Breast epithelium (tissue), 4 donors: ENCODE results near the gene PNPLA8. TPM values are rescaled to one million over a fixed set of nuclear protein-coding genes. Genes with fewer than 3 reads are reported as not detected.

Source experiments
- DNase-seq, 2 donors: peaks; one replicate each; pipeline ENCODE4 v3.0.0-alpha.2; 2019; ENCODE audit warnings: low spot score in 2 of 2
- H3K27ac ChIP-seq, 2 donors: fragments of 200-600 bp; sonication (generic) in 1 of 2; one replicate each; pipeline ENCODE4 v1.5.1; 2016 to 2019; ENCODE audit warnings: mild to moderate bottlenecking in 1 of 2
- H3K27me3 ChIP-seq, 2 donors: fragments of 200-600 bp; sonication (generic) in 1 of 2; one replicate each; pipeline versions ENCODE4 v1.5.1 to v1.6.0; 2017 to 2019; ENCODE audit warnings: control low read depth in 1 of 2, mild to moderate bottlenecking in 1 of 2
- H3K36me3 ChIP-seq: fragments of 200-600 bp; one replicate; pipeline ENCODE4 v1.5.1; 2019
- H3K4me1 ChIP-seq, 2 donors: fragments of 200-600 bp; sonication (generic); one replicate each; pipeline ENCODE4 v1.5.1; 2016 to 2019; ENCODE audit warnings: control low read depth in 1 of 2
- H3K4me3 ChIP-seq, 3 donors: fragments of 200-600 bp; sonication (generic); 1 replicate in 2 of 3; 2 replicates in 1 of 3; pipeline ENCODE4 v1.5.1; 2016 to 2019; ENCODE audit warnings: mild to moderate bottlenecking in 3 of 3, moderate library complexity in 2 of 3
- H3K9me3 ChIP-seq, 2 donors: fragments of 200-600 bp; sonication (generic) in 1 of 2; one replicate each; pipeline ENCODE4 v1.5.1; 2016 to 2019; ENCODE audit warnings: control low read depth in 1 of 2
- CTCF ChIP-seq, 3 donors: fragments of 450-650 bp; IDR thresholded peaks; one replicate each; pipeline ENCODE4 v1.5.1; 2016 to 2017; ENCODE audit warnings: antibody characterized with exemption in 3 of 3, mild to moderate bottlenecking in 3 of 3, moderate library complexity in 3 of 3
- POLR2A ChIP-seq: fragments of 450-650 bp; IDR thresholded peaks from one replicate; pipeline ENCODE4 v1.6.1; 2016; ENCODE audit warnings: antibody characterized with exemption, mild to moderate bottlenecking, moderate library complexity
- POLR2AphosphoS5 ChIP-seq, 3 donors: sonication (generic); formaldehyde crosslinking; IDR thresholded peaks; one replicate each; pipeline ENCODE4 v1.6.1; 2017; ENCODE audit warnings: antibody characterized with exemption in 3 of 3
- intact Hi-C: fragments of 100-400 bp; cut with DNase I; formaldehyde crosslinking; loops from one replicate; pipeline ENCODE4 v1.15.1; 2023; ENCODE audit warnings: low total_unique reads
- total RNA-seq, 3 donors: library from RNA; depleted of rRNA; stranded (reverse); fragments of >200 nt; gene quantifications; one replicate each; pipeline ENCODE4 v1.1.0, GENCODE V29; 2016

The PNPLA8 gene
- total RNA-seq, 3 donors from 2014 or later: 36.1 to 48.6 (median 48.5) TPM

GRCh38 chr7:108486291-108486966, 39.5 kb downstream of the PNPLA8 start:
- H3K36me3 ChIP-seq: no peaks in the 10 kb centered on the region
- intact Hi-C loops: no loop called here
- DNase-seq: no peak
- H3K9me3 ChIP-seq: no peaks in the 10 kb centered on the region
- H3K4me3 ChIP-seq: no peak overlapping the region
- no peaks in the 10 kb centered on the region for H3K27me3 ChIP-seq
- no peak overlapping the region for H3K27ac ChIP-seq
- no peaks in the 10 kb centered on the region for H3K4me1 ChIP-seq
- TF ChIP-seq POLR2A: no peak
- TF ChIP-seq POLR2AphosphoS5 (IDR thresholded peaks at IDR 0.05): no peak
- TF ChIP-seq CTCF (IDR thresholded peaks at IDR 0.05): no peak

- TF ChIP-seq POLR2A (no peak), CTCF (IDR thresholded peaks at IDR 0.05) (no peak), POLR2AphosphoS5 (IDR thresholded peaks at IDR 0.05) (no peak)
- H3K4me1 ChIP-seq: no peaks in the 10 kb centered on the region
- no peaks in the 10 kb centered on the region for H3K9me3 ChIP-seq
- DNase-seq: no peak
- H3K36me3 ChIP-seq: no peaks in the 10 kb centered on the region
- H3K27me3 ChIP-seq: no peaks in the 10 kb centered on the region
- intact Hi-C loops: no loop called here
- no peak overlapping the region for H3K4me3 ChIP-seq
- no peak overlapping the region for H3K27ac ChIP-seq
Measured at GRCh38 chr7:108484137-108484536, 41.8 kb downstream of the PNPLA8 start.

GRCh38 chr7:108480311-108480710, 45.6 kb downstream of the PNPLA8 start:
- Histone ChIP-seq H3K27me3 (no peaks in the 10 kb centered on the region), H3K9me3 (no peaks in the 10 kb centered on the region), H3K4me3 (no peak overlapping the region), H3K36me3 (no peaks in the 10 kb centered on the region), H3K27ac (no peak overlapping the region), H3K4me1 (no peaks in the 10 kb centered on the region)
- no peak for DNase-seq
- intact Hi-C loops: no loop called here
- TF ChIP-seq POLR2AphosphoS5 (IDR thresholded peaks at IDR 0.05) (no peak), CTCF (IDR thresholded peaks at IDR 0.05) (no peak), POLR2A (no peak)

GRCh38 chr7:108479751-108480150, 46.2 kb downstream of the PNPLA8 start:
- DNase-seq: no peak
- intact Hi-C loops: no loop called here
- H3K27ac ChIP-seq: no peak overlapping the region
- H3K9me3 ChIP-seq: no peaks in the 10 kb centered on the region
- no peaks in the 10 kb centered on the region for H3K27me3 ChIP-seq
- no peaks in the 10 kb centered on the region for H3K36me3 ChIP-seq
- H3K4me1 ChIP-seq: no peaks in the 10 kb centered on the region
- H3K4me3 ChIP-seq: no peak overlapping the region
- TF ChIP-seq CTCF (IDR thresholded peaks at IDR 0.05): no peak
- TF ChIP-seq POLR2AphosphoS5 (IDR thresholded peaks at IDR 0.05): no peak
- TF ChIP-seq POLR2A: no peak

GRCh38 chr7:108479118-108479517, 46.8 kb downstream of the PNPLA8 start:
- intact Hi-C loops: no loop called here
- no peaks in the 10 kb centered on the region for H3K36me3 ChIP-seq
- H3K27ac ChIP-seq: no peak overlapping the region

More at GRCh38 chr7:108479118-108479517, 46.8 kb downstream of the PNPLA8 start:
- TF ChIP-seq POLR2AphosphoS5 (IDR thresholded peaks at IDR 0.05) (no peak), POLR2A (no peak), CTCF (IDR thresholded peaks at IDR 0.05) (no peak)
- Histone ChIP-seq H3K9me3 (no peaks in the 10 kb centered on the region), H3K4me1 (no peaks in the 10 kb centered on the region), H3K4me3 (no peak overlapping the region), H3K27me3 (no peaks in the 10 kb centered on the region)
- DNase-seq: no peak
